PC-3 (cell line): Measurements from ENCODE around the gene RPGRIP1. TPM values are rescaled to one million over a fixed set of nuclear protein-coding genes. Genes with fewer than 3 reads are reported as not detected.

ENCODE experiments used
- ATAC-seq: fragments of 200-7000 bp; cut with Tn5 transposase; 2 replicates; pipeline ENCODE4 v1.9.1; 2020; ENCODE audit warnings: mild to moderate bottlenecking, moderate library complexity
- BruUV-seq: library from RNA; stranded (reverse); fragments of 400-500 nt; replicated peaks from 2 replicates; lab custom pipeline; 2021; lab: Mats Ljungman, UMichigan
- CTCF ChIA-PET: fragments of 300-600 bp; sonication (Branson Sonifier 250); formaldehyde crosslinking; loops from one replicate; lab custom pipeline; 2022; ENCODE audit warnings: antibody characterized with exemption; lab: Charles Lee
- POLR2A ChIA-PET: fragments of 300-600 bp; sonication (Branson Sonifier 250); formaldehyde crosslinking; loops from one replicate; lab custom pipeline; 2022; ENCODE audit warnings: antibody characterized with exemption; ENCODE audit not compliant: unreplicated experiment; lab: Charles Lee
- DNase-seq: peaks from one replicate; pipeline ENCODE4 v3.0.0-alpha.2; 2015
- H2AFZ ChIP-seq: fragments of 300-600 bp; sonication (generic); 2 replicates; pipeline ENCODE4 v1.6.0; 2016; ENCODE audit warnings: antibody characterized with exemption, low read length
- H3F3A ChIP-seq: fragments of 300-600 bp; sonication (generic); one replicate; pipeline ENCODE4 v1.6.0; 2017; ENCODE audit warnings: antibody characterized with exemption, low read length, control low read depth, mild to moderate bottlenecking; ENCODE audit not compliant: unreplicated experiment
- H3K27ac ChIP-seq: fragments of 300-600 bp; sonication (generic); 2 replicates; pipeline ENCODE4 v1.5.1; 2016; ENCODE audit warnings: mild to moderate bottlenecking, low read length
- H3K27me3 ChIP-seq: fragments of 300-600 bp; sonication (generic); 2 replicates; pipeline ENCODE4 v1.6.1; 2016; ENCODE audit warnings: low read length, mixed read lengths
- H3K36me3 ChIP-seq: fragments of 300-600 bp; sonication (generic); 2 replicates; pipeline ENCODE4 v1.6.1; 2016; ENCODE audit warnings: low read depth, mixed run types, low read length, mixed read lengths
- H3K4me1 ChIP-seq: fragments of 300-600 bp; sonication (generic); 2 replicates; pipeline ENCODE4 v1.5.1; 2016; ENCODE audit warnings: low read length; ENCODE audit not compliant: insufficient read depth
- H3K4me2 ChIP-seq: fragments of 300-600 bp; sonication (generic); 2 replicates; pipeline ENCODE4 v1.6.0; 2016; ENCODE audit warnings: low read length
- H3K4me3 ChIP-seq: fragments of 300-600 bp; sonication (generic); 2 replicates; pipeline ENCODE4 v1.5.1; 2016; ENCODE audit warnings: mild to moderate bottlenecking, low read length, mixed read lengths
- H3K79me2 ChIP-seq: fragments of 300-600 bp; sonication (generic); 2 replicates; pipeline ENCODE4 v1.6.1; 2017; ENCODE audit warnings: low read length, mixed read lengths
- H3K9ac ChIP-seq: fragments of 300-600 bp; sonication (generic); 2 replicates; pipeline ENCODE4 v1.6.0; 2016; ENCODE audit warnings: mild to moderate bottlenecking, low read length
- H3K9me2 ChIP-seq: fragments of 300-600 bp; sonication (generic); replicated peaks from 2 replicates; pipeline ENCODE4 v1.6.1; 2016; ENCODE audit warnings: mixed run types, low read length, mixed read lengths
- H3K9me3 ChIP-seq: fragments of 300-600 bp; sonication (generic); 2 replicates; pipeline ENCODE4 v1.6.1; 2016; ENCODE audit warnings: low read length, mixed read lengths
- H4K20me1 ChIP-seq: fragments of 300-600 bp; sonication (generic); 2 replicates; pipeline ENCODE4 v1.6.1; 2016; ENCODE audit warnings: low read length, mixed read lengths
- CTCF ChIP-seq: fragments of 300-600 bp; sonication (generic); conservative IDR thresholded peaks from 2 replicates; pipeline ENCODE4 v1.5.1; 2017; ENCODE audit warnings: antibody characterized with exemption, low read depth, mild to moderate bottlenecking, low read length
- EZH2 ChIP-seq: fragments of 300-600 bp; sonication (generic); IDR thresholded peaks from one replicate; pipeline ENCODE4 v1.6.1; 2017; ENCODE audit warnings: antibody characterized with exemption, mild to moderate bottlenecking, low read length; ENCODE audit not compliant: unreplicated experiment
- EZH2phosphoT487 ChIP-seq: fragments of 300-600 bp; sonication (generic); IDR thresholded peaks from 2 replicates; pipeline ENCODE4 v1.6.1; 2018; ENCODE audit warnings: mild to moderate bottlenecking, antibody characterized with exemption, low read length, borderline replicate concordance
- intact Hi-C: fragments of 100-400 bp; cut with micrococcal nuclease; formaldehyde crosslinking; loops from 2 replicates; pipeline ENCODE4 v1.9.0; 2023
- total RNA-seq: library from RNA; depleted of rRNA; stranded (reverse); fragments of >200 nt; gene quantifications from 2 replicates; pipeline ENCODE4 v1.2.3, GENCODE V29; 2014

RPGRIP1 gene
- total RNA-seq, 1 experiment from 2014 or later = 0.33 TPM

GRCh38 chr14:21248739-21249411 is 31.0 kb upstream of the RPGRIP1 start:
- DNase-seq (no peak), ATAC-seq (no peak)
- no peaks in the 10 kb centered on the region for H3K9me3 ChIP-seq
- peaks cover 89% of the 10 kb centered on the region for H4K20me1 ChIP-seq
- peaks cover 12% of the 10 kb centered on the region for H3F3A ChIP-seq
- no peak overlapping the region for H3K4me2 ChIP-seq
- H3K27me3 ChIP-seq = no peaks in the 10 kb centered on the region
- ChIA-PET POLR2A (no interaction called here), CTCF (no interaction called here)
- no TSS peak for BruUV-seq
- H3K4me1 ChIP-seq = no peaks in the 10 kb centered on the region
- peaks cover 84% of the 10 kb centered on the region for H3K36me3 ChIP-seq
- H3K9ac ChIP-seq = no peak overlapping the region
- no peak overlapping the region for H3K27ac ChIP-seq
- no peak overlapping the region for H2AFZ ChIP-seq
- no peaks in the 10 kb centered on the region for H3K9me2 ChIP-seq
- no peak overlapping the region for H3K4me3 ChIP-seq
- intact Hi-C loops = no loop called here
- peaks cover 100% of the 10 kb centered on the region for H3K79me2 ChIP-seq
- TF ChIP-seq EZH2 = no peak

GRCh38 chr14:21251215-21251614 is 28.7 kb upstream of the RPGRIP1 start:
- H3K4me2 ChIP-seq = no peak overlapping the region
- peaks cover 81% of the 10 kb centered on the region for H3K36me3 ChIP-seq
- H3K9ac ChIP-seq = no peak overlapping the region
- POLR2A ChIA-PET = no interaction called here
- BruUV-seq = no TSS peak
- TF ChIP-seq CTCF (no peak), EZH2 (no peak), EZH2phosphoT487 (no peak)
- no peak overlapping the region for H2AFZ ChIP-seq
- peaks cover 95% of the 10 kb centered on the region for H4K20me1 ChIP-seq
- intact Hi-C loops = no loop called here
- no peak overlapping the region for H3K27ac ChIP-seq
- ATAC-seq (no peak), DNase-seq (no peak)
- peaks cover 11% of the 10 kb centered on the region for H3F3A ChIP-seq
- H3K79me2 ChIP-seq = peaks cover 100% of the 10 kb centered on the region
- no peaks in the 10 kb centered on the region for H3K4me1 ChIP-seq
- H3K9me3 ChIP-seq = no peaks in the 10 kb centered on the region
- H3K4me3 ChIP-seq = no peak overlapping the region
- CTCF ChIA-PET = no interaction called here
- H3K27me3 ChIP-seq = no peaks in the 10 kb centered on the region
- H3K9me2 ChIP-seq = no peaks in the 10 kb centered on the region

- Histone ChIP-seq H3K4me3 (no peak overlapping the region), H3K9ac (no peak overlapping the region), H2AFZ (no peak overlapping the region), H3K27ac (no peak overlapping the region), H3K9me2 (no peaks in the 10 kb centered on the region), H3K36me3 (peaks cover 82% of the 10 kb centered on the region), H3K9me3 (no peaks in the 10 kb centered on the region), H4K20me1 (peaks cover 95% of the 10 kb centered on the region), H3K27me3 (no peaks in the 10 kb centered on the region), H3K4me1 (no peaks in the 10 kb centered on the region), H3K4me2 (no peak overlapping the region), H3K79me2 (peaks cover 100% of the 10 kb centered on the region), H3F3A (peaks cover 11% of the 10 kb centered on the region)
- DNase-seq (no peak), ATAC-seq (no peak)
- CTCF ChIA-PET = no interaction called here
- intact Hi-C loops = no loop called here
- POLR2A ChIA-PET = no interaction called here
- TF ChIP-seq EZH2 (no peak), EZH2phosphoT487 (no peak), CTCF (no peak)
- BruUV-seq = no TSS peak
These were observed 27.7 kb upstream of the RPGRIP1 start for GRCh38 chr14:21252149-21252548.
